ENCODE results near the gene KCTD13.

- TF ChIP-seq POLR2A (IDR thresholded peaks at IDR 0.05; ENCODE audit: low read length) (no peak), SREBF2 (IDR thresholded peaks at IDR 0.05) (no peak), CTCF (IDR thresholded peaks at IDR 0.05) (no peak), NPAS2 (CRISPR knock-in tag; IDR thresholded peaks at IDR 0.05; ENCODE audit: borderline replicate concordance) (no peak), NFE2L2 (conservative IDR thresholded peaks at IDR 0.05; ENCODE audit: low read length) (no peak), REST (IDR thresholded peaks at IDR 0.05) (no peak), EP300 (IDR thresholded peaks at IDR 0.05) (no peak), MYC (IDR thresholded peaks at IDR 0.05; ENCODE audit: borderline replicate concordance, low read length) (no peak), BHLHE40 (IDR thresholded peaks at IDR 0.05; ENCODE audit: low read depth, low read length) (no peak), RAD21 (conservative IDR thresholded peaks at IDR 0.05 in 1 of 2, IDR thresholded peaks at IDR 0.05 in 1 of 2) (no peak), PBX3 (IDR thresholded peaks at IDR 0.05) (no peak)
Observed at GRCh38 chr16:29971304-29971703, 45.3 kb upstream of the KCTD13 start.

Measured in A549 (cell line).